Vagina (tissue), 2 donors: ENCODE measurements around the gene RPL7A. TPM values are rescaled to one million over a fixed set of nuclear protein-coding genes. Genes with fewer than 3 reads are reported as not detected.

Experiments used
- DNase-seq, 2 donors: peaks; one replicate each; pipeline ENCODE4 v3.0.0-alpha.2; 2017; ENCODE audit errors: extremely low spot score in 2 of 2
- H3K27ac ChIP-seq: fragments of 200-600 bp; sonication (generic); one replicate; pipeline ENCODE4 v1.5.1; 2019
- H3K27me3 ChIP-seq: fragments of 200-600 bp; sonication (generic); one replicate; pipeline ENCODE4 v1.5.1; 2019
- H3K36me3 ChIP-seq, 2 donors: fragments of 200-600 bp; sonication (generic); one replicate each; pipeline ENCODE4 v1.5.1; 2017 to 2019
- H3K4me1 ChIP-seq: fragments of 200-600 bp; sonication (generic); one replicate; pipeline ENCODE4 v1.5.1; 2019
- H3K4me3 ChIP-seq, 2 donors: fragments of 200-600 bp; sonication (generic); 1 replicate in 1 of 2; 2 replicates in 1 of 2; pipeline ENCODE4 v1.5.1; 2016 to 2019
- H3K9me3 ChIP-seq: fragments of 200-600 bp; sonication (generic); one replicate; pipeline ENCODE4 v1.5.1; 2019
- POLR2A ChIP-seq, 2 donors: fragments of 450-650 bp; IDR thresholded peaks; one replicate each; pipeline ENCODE4 v1.6.1; 2017; ENCODE audit warnings: antibody characterized with exemption in 2 of 2, mild to moderate bottlenecking in 2 of 2, moderate library complexity in 2 of 2
- POLR2AphosphoS5 ChIP-seq, 2 donors: sonication (generic); formaldehyde crosslinking; IDR thresholded peaks; one replicate each; pipeline ENCODE4 v1.9.0; 2017; ENCODE audit warnings: antibody characterized with exemption in 2 of 2, mild to moderate bottlenecking in 2 of 2, low read depth in 1 of 2; ENCODE audit not compliant: insufficient read depth in 1 of 2
- intact Hi-C: fragments of 100-400 bp; cut with DNase I; formaldehyde crosslinking; loops from one replicate; pipeline ENCODE4 v1.15.1; 2023
- total RNA-seq: library from RNA; depleted of rRNA; stranded (reverse); fragments of >200 nt; gene quantifications from one replicate; pipeline ENCODE4 v1.2.3, GENCODE V29; 2016
- TF ChIP-seq, protein P1 (sequence below), 3 experiments: fragments of 450-650 bp in 2 of 3; fragments of 200-600 bp in 1 of 3; sonication (generic) in 1 of 3; IDR thresholded peaks; one replicate each; pipeline ENCODE4 v1.5.1; 2017 to 2019; ENCODE audit warnings: antibody characterized with exemption in 3 of 3, mild to moderate bottlenecking in 2 of 3, moderate library complexity in 2 of 3

Gene RPL7A
- total RNA-seq, 1 donor from 2014 or later, result 1,889 TPM

DNA sequence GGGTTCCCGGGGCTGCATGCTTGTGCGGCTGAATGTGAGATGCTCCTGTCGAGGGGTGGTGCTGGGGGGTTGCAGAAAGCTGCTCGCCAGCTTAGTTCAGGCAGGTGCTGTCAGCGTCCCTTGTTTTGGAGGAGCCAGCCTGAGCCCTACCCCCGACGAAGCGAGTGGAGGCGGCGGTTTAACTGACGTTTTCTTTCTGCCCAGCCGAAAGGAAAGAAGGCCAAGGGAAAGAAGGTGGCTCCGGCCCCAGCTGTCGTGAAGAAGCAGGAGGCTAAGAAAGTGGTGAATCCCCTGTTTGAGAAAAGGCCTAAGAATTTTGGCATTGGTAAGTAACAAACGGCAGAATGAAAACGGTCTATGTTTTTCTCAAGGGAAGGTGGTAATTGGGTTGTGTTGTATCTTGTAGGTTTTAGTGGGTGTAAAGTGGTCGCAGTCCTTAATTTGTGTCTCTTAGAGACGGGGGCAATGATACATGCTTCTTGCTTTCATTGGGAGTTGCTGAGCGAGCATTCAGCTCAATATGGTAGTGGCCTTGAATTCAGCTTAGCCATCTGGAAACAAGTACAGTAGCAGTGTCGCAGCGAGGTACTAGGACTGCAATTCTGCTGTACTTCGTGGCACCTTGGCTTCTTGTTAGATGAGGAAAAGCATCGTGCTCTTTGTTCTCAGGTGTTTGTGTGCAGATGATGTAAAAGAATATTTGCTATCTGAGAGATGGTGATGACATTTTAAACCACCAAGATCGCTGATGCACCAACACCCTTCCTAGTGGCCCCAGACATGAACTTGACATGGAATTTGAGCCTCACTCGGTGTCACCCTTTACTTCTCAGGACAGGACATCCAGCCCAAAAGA, 928 bp downstream of the RPL7A start:
- Histone ChIP-seq H3K36me3 (peaks cover 0 to 57% of the 10 kb centered on the region in 2 donors), H3K4me1 (peaks cover 31% of the 10 kb centered on the region), H3K9me3 (no peaks in the 10 kb centered on the region), H3K27me3 (no peaks in the 10 kb centered on the region), H3K4me3 (peak overlapping the region; percentile 82 to 95), H3K27ac (peak overlapping the region; percentile 84)
- intact Hi-C loops, result no loop called here
- DNase-seq, result no peak
- TF ChIP-seq POLR2AphosphoS5 (IDR thresholded peaks at IDR 0.05; ENCODE audit: insufficient read depth in 1 of 2, low read depth in 1 of 2) (no peak), POLR2A (IDR thresholded peaks at IDR 0.05) (no peak)
- TF ChIP-seq, protein P1, sequence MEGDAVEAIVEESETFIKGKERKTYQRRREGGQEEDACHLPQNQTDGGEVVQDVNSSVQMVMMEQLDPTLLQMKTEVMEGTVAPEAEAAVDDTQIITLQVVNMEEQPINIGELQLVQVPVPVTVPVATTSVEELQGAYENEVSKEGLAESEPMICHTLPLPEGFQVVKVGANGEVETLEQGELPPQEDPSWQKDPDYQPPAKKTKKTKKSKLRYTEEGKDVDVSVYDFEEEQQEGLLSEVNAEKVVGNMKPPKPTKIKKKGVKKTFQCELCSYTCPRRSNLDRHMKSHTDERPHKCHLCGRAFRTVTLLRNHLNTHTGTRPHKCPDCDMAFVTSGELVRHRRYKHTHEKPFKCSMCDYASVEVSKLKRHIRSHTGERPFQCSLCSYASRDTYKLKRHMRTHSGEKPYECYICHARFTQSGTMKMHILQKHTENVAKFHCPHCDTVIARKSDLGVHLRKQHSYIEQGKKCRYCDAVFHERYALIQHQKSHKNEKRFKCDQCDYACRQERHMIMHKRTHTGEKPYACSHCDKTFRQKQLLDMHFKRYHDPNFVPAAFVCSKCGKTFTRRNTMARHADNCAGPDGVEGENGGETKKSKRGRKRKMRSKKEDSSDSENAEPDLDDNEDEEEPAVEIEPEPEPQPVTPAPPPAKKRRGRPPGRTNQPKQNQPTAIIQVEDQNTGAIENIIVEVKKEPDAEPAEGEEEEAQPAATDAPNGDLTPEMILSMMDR (IDR thresholded peaks at IDR 0.05), result no peak

DNA sequence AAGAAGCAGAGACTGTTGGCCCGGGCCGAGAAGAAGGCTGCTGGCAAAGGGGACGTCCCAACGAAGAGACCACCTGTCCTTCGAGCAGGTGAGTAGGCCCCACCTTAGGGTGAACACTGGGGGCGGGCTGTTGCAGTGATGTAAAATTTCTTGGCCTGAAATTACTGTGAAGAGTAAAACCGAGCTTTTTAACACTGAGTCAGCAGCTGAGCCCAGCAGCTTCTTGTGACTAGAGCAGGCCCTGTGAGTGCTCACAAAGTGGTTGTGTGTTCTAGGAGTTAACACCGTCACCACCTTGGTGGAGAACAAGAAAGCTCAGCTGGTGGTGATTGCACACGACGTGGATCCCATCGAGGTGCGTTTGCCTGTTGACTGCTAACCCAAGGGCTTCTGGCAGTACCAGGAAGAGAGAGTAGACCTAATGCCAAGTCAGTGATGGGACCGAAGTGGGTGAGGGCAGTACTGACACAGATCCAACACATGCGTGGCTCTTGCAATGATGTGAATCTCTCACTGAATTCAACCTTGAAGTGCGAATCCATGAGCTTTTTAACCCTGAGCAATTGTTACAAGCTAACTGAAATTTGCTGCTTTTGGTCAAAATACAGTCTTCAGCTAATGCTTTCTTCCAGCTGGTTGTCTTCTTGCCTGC, 2.1 kb downstream of the RPL7A start:
- Histone ChIP-seq H3K9me3 (no peaks in the 10 kb centered on the region), H3K36me3 (peaks cover 0 to 45% of the 10 kb centered on the region in 2 donors), H3K27me3 (no peaks in the 10 kb centered on the region), H3K4me1 (peaks cover 39% of the 10 kb centered on the region), H3K27ac (no peak overlapping the region), H3K4me3 (no peak overlapping the region)
- intact Hi-C loops, result no loop called here
- no peak for DNase-seq
- TF ChIP-seq POLR2A (IDR thresholded peaks at IDR 0.05) (no peak), POLR2AphosphoS5 (IDR thresholded peaks at IDR 0.05; ENCODE audit: insufficient read depth in 1 of 2, low read depth in 1 of 2) (no peak)
- TF ChIP-seq, protein P1 (IDR thresholded peaks at IDR 0.05), result no peak

DNA sequence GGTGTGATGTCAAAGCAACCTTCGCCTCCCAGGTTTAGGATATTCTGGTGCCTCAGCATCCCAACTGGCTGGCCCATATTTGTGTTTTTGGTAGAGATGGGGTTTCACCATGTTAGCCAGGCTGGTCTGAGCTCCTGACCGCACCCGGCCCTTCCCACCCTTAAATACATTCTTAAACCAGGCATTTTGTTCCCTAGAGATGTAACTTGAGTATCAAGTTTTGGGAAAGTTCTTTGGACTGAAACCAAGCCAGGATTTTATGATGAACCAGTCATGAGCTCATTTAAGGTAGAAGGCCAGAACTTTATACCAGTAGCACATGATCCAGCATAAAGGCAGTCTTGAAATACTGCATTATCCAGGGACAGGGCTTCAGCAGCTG, 3.5 kb downstream of the RPL7A start:
- no peak for DNase-seq
- TF ChIP-seq POLR2AphosphoS5 (IDR thresholded peaks at IDR 0.05; ENCODE audit: insufficient read depth in 1 of 2, low read depth in 1 of 2) (no peak), POLR2A (IDR thresholded peaks at IDR 0.05) (no peak)
- TF ChIP-seq, protein P1 (IDR thresholded peaks at IDR 0.05), result no peak
- peaks cover 0 to 41% of the 10 kb centered on the region in 2 donors for H3K36me3 ChIP-seq
- peaks cover 39% of the 10 kb centered on the region for H3K4me1 ChIP-seq
- no peaks in the 10 kb centered on the region for H3K9me3 ChIP-seq
- H3K27ac ChIP-seq, result no peak overlapping the region
- intact Hi-C loops, result no loop called here
- no peaks in the 10 kb centered on the region for H3K27me3 ChIP-seq
- no peak overlapping the region for H3K4me3 ChIP-seq

DNA sequence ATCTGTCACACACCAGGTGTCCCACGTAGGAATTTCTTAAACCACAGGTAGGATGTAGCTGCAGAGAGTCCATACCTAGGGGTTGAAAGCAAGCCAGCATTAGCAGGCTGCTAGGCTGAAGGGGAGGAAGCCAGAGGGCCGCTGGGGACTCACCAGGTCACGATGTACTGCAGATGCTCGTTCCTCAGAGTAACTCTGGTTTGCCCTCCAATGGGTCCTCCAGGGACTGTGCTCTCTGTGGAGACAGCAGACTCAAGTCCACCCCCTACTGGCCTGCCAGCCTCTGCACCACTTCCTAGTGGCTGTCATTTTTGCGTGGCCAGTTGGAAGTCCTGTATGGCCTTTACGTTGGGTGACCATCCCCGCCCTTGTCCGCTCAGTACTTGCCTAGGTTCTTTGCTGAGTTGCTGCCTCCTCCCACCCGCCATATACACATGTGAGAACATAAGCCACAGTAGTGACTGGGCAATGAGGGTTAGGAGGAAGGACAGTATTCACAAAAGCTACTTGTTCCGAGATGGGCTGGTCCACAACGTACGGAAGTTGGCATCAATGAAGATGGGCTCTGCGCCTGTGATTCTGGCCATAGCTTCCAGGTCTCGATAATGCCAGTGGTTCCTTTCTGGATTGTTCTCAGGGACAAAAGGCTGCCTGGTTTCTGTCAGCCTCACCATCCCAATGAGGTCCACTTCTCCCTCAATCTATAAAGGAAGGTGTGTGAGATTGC, 4.1 kb downstream of the RPL7A start:
- Histone ChIP-seq H3K4me1 (peaks cover 39% of the 10 kb centered on the region), H3K27me3 (no peaks in the 10 kb centered on the region), H3K27ac (no peak overlapping the region), H3K4me3 (no peak overlapping the region), H3K36me3 (peaks cover 0 to 41% of the 10 kb centered on the region in 2 donors), H3K9me3 (no peaks in the 10 kb centered on the region)
- TF ChIP-seq POLR2A (IDR thresholded peaks at IDR 0.05) (no peak), POLR2AphosphoS5 (IDR thresholded peaks at IDR 0.05; ENCODE audit: insufficient read depth in 1 of 2, low read depth in 1 of 2) (no peak)
- TF ChIP-seq, protein P1 (IDR thresholded peaks at IDR 0.05), result peak in 1 of 3 experiments; percentile 20
- DNase-seq, result no peak
- intact Hi-C loops, result no loop called here
